Fibroblast of lung (primary cell): Measurements from ENCODE around the gene ASTN2. TPM values are rescaled to one million over a fixed set of nuclear protein-coding genes. Genes with fewer than 3 reads are reported as not detected.

Experiments
- DNase-seq, 2 donors: peaks; one replicate each; pipeline versions ENCODE4 v3.0.0 to v3.0.0-alpha.2; 2010; ENCODE audit warnings: low read depth in 2 of 2
- H2AFZ ChIP-seq: 2 replicates; pipeline ENCODE4 v1.5.1; 2012; ENCODE audit warnings: low read length, control low read depth, inconsistent platforms
- H3K27ac ChIP-seq: 2 replicates; pipeline ENCODE4 v1.5.1; 2011; ENCODE audit warnings: low read length, control low read depth; ENCODE audit not compliant: insufficient read depth
- H3K27me3 ChIP-seq: 2 replicates; pipeline ENCODE4 v1.5.1; 2011; ENCODE audit warnings: mild to moderate bottlenecking, low read length; ENCODE audit not compliant: control insufficient read depth, insufficient read depth
- H3K36me3 ChIP-seq: 2 replicates; pipeline ENCODE4 v1.5.1; 2011; ENCODE audit warnings: low read length; ENCODE audit not compliant: control insufficient read depth, insufficient read depth
- H3K4me1 ChIP-seq: 2 replicates; pipeline ENCODE4 v1.5.1; 2011; ENCODE audit warnings: low read length; ENCODE audit not compliant: control insufficient read depth, insufficient read depth; ENCODE audit errors: extremely low read depth
- H3K4me2 ChIP-seq: 2 replicates; pipeline ENCODE4 v1.5.1; 2011; ENCODE audit warnings: low read length, control low read depth; ENCODE audit not compliant: insufficient read depth; ENCODE audit errors: extremely low read depth
- H3K4me3 ChIP-seq, 4 experiments: fragments of 200-600 bp in 1 of 4; sonication (generic) in 1 of 4; replicated peaks in 1 of 4; 2 replicates each; pipeline ENCODE4 v1.5.1; 2011 to 2016; ENCODE audit warnings: low read length in 4 of 4, low read depth in 3 of 4, mild to moderate bottlenecking in 3 of 4, control low read depth in 2 of 4, inconsistent platforms in 1 of 4, mixed read lengths in 1 of 4; ENCODE audit not compliant: insufficient read depth in 1 of 4; ENCODE audit errors: control extremely low read depth in 1 of 4
- H3K79me2 ChIP-seq: 2 replicates; pipeline ENCODE4 v1.5.1; 2012; ENCODE audit warnings: mild to moderate bottlenecking, low read length, inconsistent platforms; ENCODE audit not compliant: control insufficient read depth, insufficient read depth
- H3K9ac ChIP-seq: 2 replicates; pipeline ENCODE4 v1.5.1; 2011; ENCODE audit warnings: mild to moderate bottlenecking, low read length, control low read depth; ENCODE audit not compliant: insufficient read depth
- H3K9me3 ChIP-seq: 2 replicates; pipeline ENCODE4 v1.5.1; 2012; ENCODE audit warnings: low read depth, low read length; ENCODE audit not compliant: control insufficient read depth, insufficient read depth
- H4K20me1 ChIP-seq: 2 replicates; pipeline ENCODE4 v1.5.1; 2011; ENCODE audit warnings: low read length; ENCODE audit not compliant: control insufficient read depth, insufficient read depth; ENCODE audit errors: extremely low read depth
- CTCF ChIP-seq, 2 donors: IDR thresholded peaks in 1 of 2; conservative IDR thresholded peaks in 1 of 2; 1 replicate in 1 of 2; 2 replicates in 1 of 2; pipeline ENCODE4 v1.5.1; 2011 to 2012; ENCODE audit warnings: low read length in 2 of 2, control low read depth in 1 of 2, inconsistent platforms in 1 of 2, low read depth in 1 of 2, mild to moderate bottlenecking in 1 of 2
- EZH2 ChIP-seq: IDR thresholded peaks from 2 replicates; pipeline ENCODE4 v1.5.1; 2012; ENCODE audit warnings: low read length, control low read depth, mild to moderate bottlenecking; ENCODE audit errors: missing control alignments
- polyA plus RNA-seq, 2 donors: library from polyadenylated mRNA; depleted of rRNA in 1 of 2; stranded (reverse) in 1 of 2; unstranded in 1 of 2; fragments of >200 nt; gene quantifications; 2 replicates each; pipeline ENCODE4 v1.2.1, GENCODE V29; 2011 to 2012; ENCODE audit warnings: missing spikeins in 1 of 2
- total RNA-seq: library from RNA; depleted of rRNA; stranded (reverse); fragments of >200 nt; gene quantifications from 2 replicates; pipeline ENCODE4 v1.2.1, GENCODE V29; 2014

Gene ASTN2
- total and polyA plus RNA-seq, 2 donors (not counting 1 experiment from before 2014, with no cell fraction given), result 2.2 to 19.2 TPM

GRCh38 chr9:117123729-117124128, 291.1 kb downstream of the ASTN2 start:
- H3K27ac ChIP-seq, result no peak overlapping the region
- no peak for DNase-seq
- no peak overlapping the region for H3K4me3 ChIP-seq
- no peak overlapping the region for H3K9ac ChIP-seq
- no peak overlapping the region for H2AFZ ChIP-seq
- H4K20me1 ChIP-seq, result no peaks in the 10 kb centered on the region
- H3K79me2 ChIP-seq, result no peaks in the 10 kb centered on the region
- no peaks in the 10 kb centered on the region for H3K9me3 ChIP-seq
- no peak for TF ChIP-seq CTCF (conservative IDR thresholded peaks at IDR 0.05 in 1 of 2, IDR thresholded peaks at IDR 0.05 in 1 of 2; ENCODE audit: low read depth in 1 of 2, low read length in 2 of 2)
- TF ChIP-seq EZH2, result no peak
- H3K4me2 ChIP-seq, result no peak overlapping the region
- no peaks in the 10 kb centered on the region for H3K36me3 ChIP-seq
- no peaks in the 10 kb centered on the region for H3K4me1 ChIP-seq
- no peaks in the 10 kb centered on the region for H3K27me3 ChIP-seq

DNA sequence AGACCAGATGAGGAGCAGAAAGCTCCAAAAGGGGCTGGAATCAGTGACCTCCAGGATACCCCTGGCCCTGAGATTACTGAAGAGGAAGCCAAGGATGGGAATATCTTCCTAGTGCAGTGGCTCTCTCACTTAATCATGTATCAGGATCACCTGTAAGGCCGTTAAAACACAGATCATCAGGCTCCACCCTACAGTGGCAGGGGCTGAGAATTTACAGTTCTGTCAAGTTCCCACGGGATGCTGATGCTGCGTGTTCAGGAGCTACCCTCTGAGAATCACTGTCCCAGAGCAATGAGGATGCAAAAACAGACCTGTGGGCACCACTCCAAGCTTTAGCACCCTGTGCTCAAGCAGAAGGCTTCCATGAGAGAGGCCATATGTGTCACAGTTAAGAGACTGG, 291.9 kb downstream of the ASTN2 start:
- Histone ChIP-seq H3K4me3 (no peak overlapping the region), H3K4me2 (no peak overlapping the region), H3K4me1 (no peaks in the 10 kb centered on the region), H3K36me3 (no peaks in the 10 kb centered on the region), H2AFZ (no peak overlapping the region), H3K27me3 (no peaks in the 10 kb centered on the region), H3K79me2 (no peaks in the 10 kb centered on the region), H4K20me1 (no peaks in the 10 kb centered on the region), H3K27ac (no peak overlapping the region), H3K9me3 (no peaks in the 10 kb centered on the region), H3K9ac (no peak overlapping the region)
- TF ChIP-seq EZH2, result no peak
- no peak for TF ChIP-seq CTCF (conservative IDR thresholded peaks at IDR 0.05 in 1 of 2, IDR thresholded peaks at IDR 0.05 in 1 of 2; ENCODE audit: low read depth in 1 of 2, low read length in 2 of 2)
- DNase-seq, result no peak

GRCh38 chr9:117122102-117122501, 292.8 kb downstream of the ASTN2 start:
- TF ChIP-seq CTCF (conservative IDR thresholded peaks at IDR 0.05 in 1 of 2, IDR thresholded peaks at IDR 0.05 in 1 of 2; ENCODE audit: low read depth in 1 of 2, low read length in 2 of 2) (no peak), EZH2 (no peak)
- no peak for DNase-seq
- Histone ChIP-seq H3K36me3 (no peaks in the 10 kb centered on the region), H4K20me1 (no peaks in the 10 kb centered on the region), H3K9me3 (no peaks in the 10 kb centered on the region), H3K4me1 (no peaks in the 10 kb centered on the region), H3K4me2 (no peak overlapping the region), H3K9ac (no peak overlapping the region), H3K27ac (no peak overlapping the region), H3K4me3 (no peak overlapping the region), H3K27me3 (no peaks in the 10 kb centered on the region), H3K79me2 (no peaks in the 10 kb centered on the region), H2AFZ (no peak overlapping the region)
